ENCODE data around the gene GLT6D1. TPM values are rescaled to one million over a fixed set of nuclear protein-coding genes. Genes with fewer than 3 reads are reported as not detected.

The GLT6D1 gene
- total RNA-seq, 1 experiment from 2014 or later, result not detected

GRCh38 chr9:135617538-135617900 lies 21.8 kb downstream of the GLT6D1 start:
- CTCF ChIA-PET, result no interaction called here
- no TSS peak for BruUV-seq (replicated peaks)
- Histone ChIP-seq H3K4me2 (no peak overlapping the region), H3K9me2 (ENCODE audit: insufficient read depth) (no peaks in the 10 kb centered on the region), H3K27me3 (ENCODE audit: insufficient read depth, low read depth) (peaks cover 95% of the 10 kb centered on the region), H3K79me2 (ENCODE audit: low read depth) (no peaks in the 10 kb centered on the region), H3K4me1 (replicated peaks; ENCODE audit: insufficient read depth) (no peaks in the 10 kb centered on the region), H3K4me3 (no peak overlapping the region), H3F3A (ENCODE audit: insufficient read depth, low read depth) (no peaks in the 10 kb centered on the region), H3K9me3 (ENCODE audit: insufficient read depth, low read depth) (no peaks in the 10 kb centered on the region), H2AFZ (no peak overlapping the region), H3K36me3 (ENCODE audit: low read depth) (no peaks in the 10 kb centered on the region), H3K27ac (no peak overlapping the region), H4K20me1 (ENCODE audit: insufficient read depth) (no peaks in the 10 kb centered on the region)
- TF ChIP-seq CTCF (conservative IDR thresholded peaks at IDR 0.05), result no peak
- no peak for TF ChIP-seq EZH2 (IDR thresholded peaks at IDR 0.05; ENCODE audit: low read depth)
- intact Hi-C loops (cut with micrococcal nuclease; ENCODE audit: unreplicated experiment), result no loop called here
- no peak for DNase-seq
- POLR2A ChIA-PET (ENCODE audit: unreplicated experiment), result no interaction called here

- no TSS peak for BruUV-seq (replicated peaks)
- Histone ChIP-seq H3K79me2 (ENCODE audit: low read depth) (no peaks in the 10 kb centered on the region), H3F3A (ENCODE audit: insufficient read depth, low read depth) (no peaks in the 10 kb centered on the region), H4K20me1 (ENCODE audit: insufficient read depth) (no peaks in the 10 kb centered on the region), H2AFZ (no peak overlapping the region), H3K9me2 (ENCODE audit: insufficient read depth) (no peaks in the 10 kb centered on the region), H3K4me3 (no peak overlapping the region), H3K36me3 (ENCODE audit: low read depth) (no peaks in the 10 kb centered on the region), H3K4me2 (no peak overlapping the region), H3K9me3 (ENCODE audit: insufficient read depth, low read depth) (no peaks in the 10 kb centered on the region), H3K4me1 (replicated peaks; ENCODE audit: insufficient read depth) (no peaks in the 10 kb centered on the region), H3K27ac (no peak overlapping the region), H3K27me3 (ENCODE audit: insufficient read depth, low read depth) (peaks cover 92% of the 10 kb centered on the region)
- no peak for DNase-seq
- intact Hi-C loops (cut with micrococcal nuclease; ENCODE audit: unreplicated experiment), result no loop called here
- CTCF ChIA-PET, result no interaction called here
- TF ChIP-seq EZH2 (IDR thresholded peaks at IDR 0.05; ENCODE audit: low read depth) (no peak), CTCF (conservative IDR thresholded peaks at IDR 0.05) (no peak)
- POLR2A ChIA-PET (ENCODE audit: unreplicated experiment), result no interaction called here
These were observed 22.5 kb downstream of the GLT6D1 start for GRCh38 chr9:135616619-135617537.

GRCh38 chr9:135615666-135616618 lies 23.4 kb downstream of the GLT6D1 start:
- Histone ChIP-seq H2AFZ (no peak overlapping the region), H3K9me3 (ENCODE audit: insufficient read depth, low read depth) (no peaks in the 10 kb centered on the region), H3F3A (ENCODE audit: insufficient read depth, low read depth) (no peaks in the 10 kb centered on the region), H3K36me3 (ENCODE audit: low read depth) (no peaks in the 10 kb centered on the region), H3K4me2 (no peak overlapping the region), H3K27ac (no peak overlapping the region), H3K4me3 (no peak overlapping the region), H3K79me2 (ENCODE audit: low read depth) (no peaks in the 10 kb centered on the region), H4K20me1 (ENCODE audit: insufficient read depth) (no peaks in the 10 kb centered on the region), H3K9me2 (ENCODE audit: insufficient read depth) (no peaks in the 10 kb centered on the region), H3K27me3 (ENCODE audit: insufficient read depth, low read depth) (peaks cover 86% of the 10 kb centered on the region), H3K4me1 (replicated peaks; ENCODE audit: insufficient read depth) (no peaks in the 10 kb centered on the region)
- TF ChIP-seq CTCF (conservative IDR thresholded peaks at IDR 0.05), result peak; percentile 28; the same call in 1 of the 2 replicates
- TF ChIP-seq EZH2 (IDR thresholded peaks at IDR 0.05; ENCODE audit: low read depth), result no peak
- BruUV-seq (replicated peaks), result no TSS peak
- CTCF ChIA-PET, result no interaction called here
- intact Hi-C loops (cut with micrococcal nuclease; ENCODE audit: unreplicated experiment), result no loop called here
- POLR2A ChIA-PET (ENCODE audit: unreplicated experiment), result no interaction called here
- DNase-seq, result no peak

Data from PC-9 (cell line).